Right atrium auricular region (tissue), 2 donors: Measurements from ENCODE around the gene CLEC9A. TPM values are rescaled to one million over a fixed set of nuclear protein-coding genes. Genes with fewer than 3 reads are reported as not detected.
A peak's percentile ranks its signal among the peaks of the same experiment; 100 is the strongest.

Experiments
- DNase-seq: peaks from one replicate; pipeline ENCODE4 v3.0.0-alpha.2; 2019; ENCODE audit warnings: low spot score
- H3K27ac ChIP-seq, 2 donors: fragments of 200-600 bp; sonication (generic); 1 replicate in 1 of 2; 2 replicates in 1 of 2; pipeline ENCODE4 v1.5.1; 2016 to 2019
- H3K27me3 ChIP-seq, 2 donors: fragments of 200-600 bp; sonication (generic); one replicate each; pipeline versions ENCODE4 v1.5.1 to v1.6.0; 2017 to 2019
- H3K36me3 ChIP-seq: fragments of 200-600 bp; sonication (generic); one replicate; pipeline ENCODE4 v1.5.1; 2016
- H3K4me1 ChIP-seq, 2 donors: fragments of 200-600 bp; sonication (generic); one replicate each; pipeline versions ENCODE4 v1.5.1 to v1.6.0; 2017 to 2019
- H3K4me3 ChIP-seq, 2 donors: fragments of 200-600 bp; sonication (generic); 1 replicate in 1 of 2; 2 replicates in 1 of 2; pipeline ENCODE4 v1.5.1; 2017 to 2019; ENCODE audit warnings: mild to moderate bottlenecking in 1 of 2, moderate library complexity in 1 of 2
- H3K9me3 ChIP-seq, 2 donors: fragments of 200-600 bp; sonication (generic); one replicate each; pipeline ENCODE4 v1.5.1; 2019
- CTCF ChIP-seq, 2 donors: fragments of 200-600 bp; sonication (generic); IDR thresholded peaks; one replicate each; pipeline ENCODE4 v1.5.1; 2019; ENCODE audit warnings: antibody characterized with exemption in 2 of 2
- total RNA-seq, 2 donors: library from RNA; depleted of rRNA; stranded (reverse); fragments of >200 nt; gene quantifications; one replicate each; pipeline ENCODE4 v1.1.0, GENCODE V29; 2016

CLEC9A gene
- total RNA-seq, 2 donors from 2014 or later = not detected

- no peaks in the 10 kb centered on the region for H3K9me3 ChIP-seq
- H3K36me3 ChIP-seq = no peaks in the 10 kb centered on the region
- no peak overlapping the region for H3K4me3 ChIP-seq
- no peak for TF ChIP-seq CTCF (IDR thresholded peaks at IDR 0.05)
- H3K27me3 ChIP-seq = no peaks in the 10 kb centered on the region
- H3K4me1 ChIP-seq = no peaks in the 10 kb centered on the region
- DNase-seq = no peak
- H3K27ac ChIP-seq = no peak overlapping the region
Observed at GRCh38 chr12:10027311-10027710, 3.2 kb upstream of the CLEC9A start.

- H3K4me3 ChIP-seq = no peak overlapping the region
- no peaks in the 10 kb centered on the region for H3K4me1 ChIP-seq
- TF ChIP-seq CTCF (IDR thresholded peaks at IDR 0.05) = no peak
- no peak overlapping the region for H3K27ac ChIP-seq
- no peaks in the 10 kb centered on the region for H3K9me3 ChIP-seq
- no peaks in the 10 kb centered on the region for H3K36me3 ChIP-seq
- H3K27me3 ChIP-seq = no peaks in the 10 kb centered on the region
- DNase-seq = no peak
Observed at GRCh38 chr12:10027721-10028120, 2.8 kb upstream of the CLEC9A start.

GRCh38 chr12:10031321-10031720, 839 bp downstream of the CLEC9A start:
- no peak for TF ChIP-seq CTCF (IDR thresholded peaks at IDR 0.05)
- no peaks in the 10 kb centered on the region for H3K9me3 ChIP-seq
- no peaks in the 10 kb centered on the region for H3K4me1 ChIP-seq
- H3K4me3 ChIP-seq = no peak overlapping the region
- H3K27me3 ChIP-seq = no peaks in the 10 kb centered on the region
- no peaks in the 10 kb centered on the region for H3K36me3 ChIP-seq
- H3K27ac ChIP-seq = no peak overlapping the region
- DNase-seq = no peak

- Histone ChIP-seq H3K27me3 (no peaks in the 10 kb centered on the region), H3K4me1 (no peaks in the 10 kb centered on the region), H3K36me3 (no peaks in the 10 kb centered on the region), H3K4me3 (no peak overlapping the region), H3K9me3 (no peaks in the 10 kb centered on the region), H3K27ac (no peak overlapping the region)
- no peak for TF ChIP-seq CTCF (IDR thresholded peaks at IDR 0.05)
- no peak for DNase-seq
Observed at GRCh38 chr12:10031771-10032175, 1.3 kb downstream of the CLEC9A start.

GRCh38 chr12:10033783-10034545, 3.5 kb downstream of the CLEC9A start:
- H3K4me3 ChIP-seq = no peak overlapping the region
- no peaks in the 10 kb centered on the region for H3K27me3 ChIP-seq
- H3K27ac ChIP-seq = no peak overlapping the region
- TF ChIP-seq CTCF (IDR thresholded peaks at IDR 0.05) = peak; percentile 22 to 71
- no peaks in the 10 kb centered on the region for H3K9me3 ChIP-seq
- DNase-seq = no peak
- H3K4me1 ChIP-seq = no peaks in the 10 kb centered on the region
- no peaks in the 10 kb centered on the region for H3K36me3 ChIP-seq

- no peak overlapping the region for H3K4me3 ChIP-seq
- TF ChIP-seq CTCF (IDR thresholded peaks at IDR 0.05) = no peak
- no peaks in the 10 kb centered on the region for H3K27me3 ChIP-seq
- no peaks in the 10 kb centered on the region for H3K36me3 ChIP-seq
- DNase-seq = no peak
- H3K4me1 ChIP-seq = no peaks in the 10 kb centered on the region
- no peaks in the 10 kb centered on the region for H3K9me3 ChIP-seq
- H3K27ac ChIP-seq = no peak overlapping the region
Observed at GRCh38 chr12:10042167-10042566, 11.7 kb downstream of the CLEC9A start.
